GM03348 (cell line): ENCODE measurements around the gene PZP.

ENCODE experiments used
- DNase-seq: peaks from one replicate; pipeline ENCODE4 v3.0.0; 2012; ENCODE audit warnings: low spot score

PZP gene

DNA sequence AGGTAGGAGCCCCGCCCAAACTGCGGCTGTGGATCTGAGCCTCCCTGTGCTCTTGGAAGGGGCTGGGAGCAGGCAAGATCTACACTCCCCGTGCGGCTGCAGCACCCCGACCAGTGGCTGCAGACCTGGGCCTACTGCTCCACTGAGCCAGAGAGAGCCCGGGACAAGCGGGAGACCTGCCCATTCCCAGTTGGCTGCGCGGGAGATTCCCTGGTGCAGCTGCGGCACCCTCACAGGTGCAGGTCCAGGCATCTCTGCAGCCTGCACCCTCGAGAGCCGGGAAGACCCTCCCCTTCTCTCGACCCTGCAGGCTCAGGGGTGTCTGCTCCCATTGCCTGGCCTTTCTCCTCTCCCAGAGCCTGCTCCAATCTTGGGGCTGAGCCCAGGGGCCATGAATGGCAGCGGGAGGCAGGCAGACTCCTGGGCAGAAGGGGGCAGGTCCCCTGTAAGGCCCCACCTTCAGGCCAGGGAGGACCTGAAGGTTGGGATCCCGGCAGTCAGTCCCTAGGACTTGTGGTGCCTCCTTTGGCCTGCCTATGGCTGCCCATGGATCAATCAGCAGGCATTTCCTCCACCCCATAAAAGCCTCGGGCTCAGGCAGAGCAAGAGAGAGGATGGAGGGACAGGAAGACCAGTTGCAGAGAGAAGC lies 83.7 kb downstream of the PZP start:
- DNase-seq: no peak

DNA sequence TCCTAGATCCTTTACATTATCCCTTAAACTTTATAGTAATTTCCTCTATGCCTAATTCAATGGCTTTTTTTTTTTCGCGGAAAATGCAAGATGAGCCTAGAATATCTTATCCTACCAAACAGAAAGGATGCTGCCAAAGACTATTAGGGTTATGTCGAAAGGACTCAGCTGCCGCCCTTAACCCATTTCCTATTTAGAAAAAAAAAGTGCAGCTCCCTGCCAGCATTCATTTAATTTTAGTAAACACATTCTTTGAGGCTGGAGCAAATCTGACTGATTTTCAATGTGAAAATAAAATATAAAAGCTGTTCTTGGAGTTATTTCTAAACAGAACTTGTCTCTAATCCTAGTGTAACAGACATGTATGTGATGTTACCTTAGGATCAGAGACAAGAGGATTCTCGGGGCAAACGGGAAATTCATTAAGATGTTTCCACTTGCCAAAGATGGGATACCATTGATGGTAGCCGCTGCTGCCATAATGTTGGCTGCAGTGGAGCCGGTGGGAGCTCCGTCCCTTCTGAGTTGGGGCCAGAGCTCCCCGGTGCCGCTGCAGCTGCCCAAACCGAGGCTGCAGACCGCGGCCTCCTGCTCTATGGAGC lies 84.3 kb downstream of the PZP start:
- DNase-seq: no peak

DNA sequence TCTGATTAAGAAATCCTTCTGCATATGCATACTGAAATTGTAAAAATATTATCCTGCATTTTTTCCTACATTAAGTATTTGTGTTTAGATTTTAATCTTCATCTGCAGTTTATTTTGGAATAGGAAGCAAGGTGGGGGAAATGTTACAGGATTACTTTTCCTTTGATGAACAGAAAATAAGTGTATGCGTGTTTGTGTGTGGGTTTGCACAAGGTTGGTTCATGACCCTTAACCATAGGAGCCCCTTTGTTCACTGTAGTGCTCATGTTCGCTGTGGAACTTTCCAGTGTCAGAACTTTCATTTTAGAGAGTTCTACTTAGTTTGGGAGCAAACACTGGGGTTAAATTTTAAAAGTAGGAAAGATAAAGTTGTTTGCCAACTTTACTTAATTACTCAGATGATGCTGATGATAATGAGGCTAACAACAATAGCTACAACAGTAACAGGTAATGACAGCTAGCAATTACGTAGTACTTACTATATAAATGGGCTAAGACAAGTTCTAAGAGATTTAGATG lies 86.0 kb downstream of the PZP start:
- no peak for DNase-seq

DNA sequence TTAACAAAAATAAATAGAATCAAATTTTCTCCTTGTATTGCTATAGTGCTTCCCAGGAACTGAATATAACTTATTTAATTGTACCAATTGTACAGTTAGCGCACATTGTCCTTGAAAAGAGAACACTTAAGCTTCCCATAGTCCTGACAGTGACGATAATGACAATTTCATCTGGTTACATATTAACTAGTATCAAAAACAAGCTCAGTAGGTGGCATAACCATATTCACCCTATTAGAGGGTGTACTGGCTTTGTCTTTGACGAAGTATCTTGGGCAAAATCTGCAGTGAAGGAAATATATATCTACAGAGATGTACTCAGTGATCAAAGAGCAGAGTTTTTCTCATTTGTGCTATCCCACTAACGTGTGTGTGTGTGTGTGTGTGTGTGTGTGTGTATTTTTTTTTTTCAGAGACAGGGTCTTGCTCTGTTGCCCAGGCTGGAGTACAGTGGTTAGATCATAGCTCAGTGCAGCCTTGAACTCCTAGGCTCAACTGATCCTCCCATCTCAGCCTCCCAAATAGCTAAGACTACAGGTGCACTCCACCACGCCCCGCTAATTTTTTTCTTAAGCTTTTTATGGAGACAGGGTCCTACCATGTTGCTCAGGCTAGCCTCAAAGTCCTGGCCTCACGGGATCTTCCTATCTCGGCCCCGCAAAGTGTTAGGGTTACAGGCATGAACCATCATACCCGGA lies 87.6 kb downstream of the PZP start:
- DNase-seq: no peak

DNA sequence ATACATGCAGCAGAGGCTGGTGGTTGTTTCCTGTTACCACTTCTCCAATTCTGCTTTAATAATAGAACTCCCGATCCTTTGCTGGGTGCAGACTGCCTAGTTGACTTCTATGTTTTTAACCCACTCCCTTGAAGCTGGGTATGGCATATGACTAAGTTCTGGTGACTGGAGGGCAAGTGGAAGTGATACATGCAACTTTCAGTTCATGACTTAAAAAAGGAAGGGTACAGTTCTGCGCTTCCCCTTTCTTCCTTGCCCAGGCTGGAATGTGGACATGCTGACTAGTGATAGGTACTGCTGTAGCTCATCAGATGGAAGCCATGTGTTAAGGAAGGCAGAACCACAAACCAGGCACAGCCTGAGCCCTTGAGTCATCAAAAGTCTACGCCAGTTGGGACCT lies 90.0 kb downstream of the PZP start:
- DNase-seq: no peak

DNA sequence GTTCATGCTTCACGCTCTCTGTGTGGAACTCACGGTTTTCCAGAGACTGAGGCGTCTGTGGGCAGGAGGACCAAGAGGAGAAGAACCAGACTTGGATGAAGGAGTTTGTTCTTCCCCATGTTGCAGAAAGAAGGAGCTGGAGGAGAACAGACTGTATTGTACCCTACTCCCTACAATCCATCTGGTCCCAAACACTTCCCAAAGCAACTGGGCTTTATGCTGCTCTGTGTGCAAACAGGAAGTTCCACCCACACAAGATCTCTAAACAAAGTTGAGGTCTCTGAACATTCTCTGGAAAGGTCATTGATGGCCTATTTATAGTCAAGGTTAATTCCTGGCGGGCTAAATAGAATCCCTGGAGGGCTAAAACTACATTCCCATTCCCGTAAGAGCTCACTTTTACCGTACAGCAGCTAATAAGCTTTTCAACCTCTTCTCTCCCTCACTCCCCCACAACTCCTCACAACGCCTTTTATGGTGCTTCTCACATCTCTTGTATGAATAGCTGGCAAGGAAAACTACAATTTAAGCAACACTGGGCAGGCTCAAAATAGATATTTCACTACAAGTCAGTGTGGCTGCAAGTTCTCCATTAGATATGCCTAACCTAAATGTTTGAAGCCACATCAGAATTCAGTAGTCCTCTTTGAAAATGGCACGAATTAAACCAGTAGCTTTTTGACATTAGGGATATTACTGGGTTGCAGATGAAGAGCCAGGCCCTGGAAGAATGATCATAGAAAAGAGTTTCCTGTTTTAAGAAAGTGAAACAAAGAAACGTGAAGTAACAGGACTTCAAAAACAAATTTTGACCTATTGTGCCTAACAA lies 92.2 kb downstream of the PZP start, which contains the start of gene A2M:
Gene A2M (minus strand): TSS at position 189 of the 829 bp plus-strand sequence. CDS start 70 bp downstream, at position 119.
- DNase-seq: no peak

DNA sequence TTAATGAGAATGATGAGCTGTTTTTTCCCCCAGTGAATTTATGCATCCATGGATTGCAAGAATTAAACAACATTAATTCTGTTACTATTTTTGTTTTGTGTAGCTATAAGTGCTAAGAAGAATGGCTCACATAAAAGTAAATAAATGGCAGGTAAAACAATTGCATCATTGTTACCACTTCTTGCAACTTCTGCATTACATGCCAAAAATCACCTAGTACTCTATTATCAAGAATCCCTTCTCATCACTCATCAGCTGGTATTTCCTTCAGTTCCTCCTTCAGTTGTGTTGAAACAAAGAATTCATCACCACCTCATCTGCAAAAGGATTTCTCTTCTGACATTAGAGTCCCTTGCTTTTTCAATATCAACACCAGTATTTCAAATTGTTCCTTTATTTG lies 93.2 kb downstream of the PZP start:
- DNase-seq: no peak

DNA sequence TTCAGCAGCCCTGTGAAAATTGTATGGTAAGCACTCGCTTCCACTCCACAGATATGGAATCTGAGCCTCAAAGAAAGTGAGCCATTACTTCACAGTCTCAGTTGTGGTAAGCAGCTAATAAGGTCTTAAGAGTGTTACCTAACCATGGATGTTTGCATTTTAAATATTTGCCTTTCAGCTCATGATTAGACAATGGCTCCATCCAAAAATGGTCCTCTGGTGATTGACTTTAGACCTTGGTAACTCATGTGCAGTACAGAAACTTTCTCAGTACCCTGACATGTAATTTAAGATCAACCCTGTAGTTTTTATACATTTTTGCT lies 94.2 kb downstream of the PZP start:
- no peak for DNase-seq

DNA sequence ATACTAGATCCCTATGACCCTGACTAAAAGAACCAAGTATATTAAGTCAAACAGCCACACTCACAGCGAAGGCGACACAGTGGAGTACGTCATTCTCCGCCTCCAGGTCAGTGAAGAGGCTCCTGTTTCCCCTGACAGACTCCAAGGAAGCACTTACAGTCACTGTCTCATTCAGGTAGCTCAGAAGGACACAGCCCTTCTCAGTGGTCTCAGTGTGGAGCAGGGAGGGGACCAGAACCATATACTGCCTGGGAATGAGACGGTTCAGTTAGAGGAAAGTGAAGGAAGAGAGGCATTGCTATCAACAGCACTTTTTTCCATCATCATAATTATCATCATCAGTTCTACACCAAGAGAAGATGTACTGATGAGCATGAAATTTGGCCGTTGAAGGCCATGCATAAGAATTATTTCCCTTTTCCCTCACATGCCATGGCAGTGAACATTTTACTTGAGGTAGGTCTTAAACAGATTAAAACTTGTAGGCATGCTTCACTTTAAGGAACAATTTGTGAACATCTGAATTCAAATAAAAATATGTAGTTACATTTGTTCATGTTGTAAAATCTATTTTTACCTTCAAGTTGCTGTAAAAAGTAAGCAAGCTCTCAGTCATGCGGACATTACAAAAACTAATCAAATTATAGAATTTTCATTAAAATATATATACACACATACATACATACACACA lies 94.8 kb downstream of the PZP start:
- no peak for DNase-seq

DNA sequence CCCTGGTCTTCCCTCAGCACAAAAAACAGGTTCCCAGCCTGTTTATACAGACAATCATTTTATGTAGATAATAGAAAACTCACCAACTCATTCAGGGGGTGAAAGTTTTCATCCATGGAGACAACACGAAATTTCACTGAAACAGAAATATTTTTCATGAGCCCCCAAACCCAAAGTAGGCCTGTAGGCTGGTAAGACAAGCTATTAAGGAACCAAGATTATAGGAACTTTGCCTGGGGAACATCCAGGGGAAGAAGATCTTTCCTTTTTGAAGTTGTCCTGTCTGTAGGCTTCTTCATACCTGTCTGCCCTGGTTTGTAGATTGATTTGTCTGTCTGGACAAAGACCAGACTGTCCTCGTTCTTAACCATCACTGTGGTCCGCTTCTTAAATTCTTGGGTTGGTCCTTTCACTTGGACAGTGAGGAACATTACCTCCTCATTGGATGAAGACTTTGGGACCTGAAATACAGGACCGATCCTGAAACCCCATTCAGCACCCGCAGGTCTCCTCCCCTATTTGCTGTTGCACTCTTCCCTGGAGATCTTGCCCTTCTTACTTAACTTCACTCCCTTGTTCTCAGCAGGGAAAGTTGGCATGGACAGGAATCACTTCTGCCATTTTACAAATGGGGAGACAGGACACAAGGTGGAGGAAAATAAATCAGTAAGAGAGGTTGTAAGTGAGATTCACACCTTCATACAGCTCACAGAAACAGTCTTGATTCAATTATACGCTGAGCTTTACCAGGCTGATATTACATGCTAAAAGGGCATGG lies 95.9 kb downstream of the PZP start:
- no peak for DNase-seq

DNA sequence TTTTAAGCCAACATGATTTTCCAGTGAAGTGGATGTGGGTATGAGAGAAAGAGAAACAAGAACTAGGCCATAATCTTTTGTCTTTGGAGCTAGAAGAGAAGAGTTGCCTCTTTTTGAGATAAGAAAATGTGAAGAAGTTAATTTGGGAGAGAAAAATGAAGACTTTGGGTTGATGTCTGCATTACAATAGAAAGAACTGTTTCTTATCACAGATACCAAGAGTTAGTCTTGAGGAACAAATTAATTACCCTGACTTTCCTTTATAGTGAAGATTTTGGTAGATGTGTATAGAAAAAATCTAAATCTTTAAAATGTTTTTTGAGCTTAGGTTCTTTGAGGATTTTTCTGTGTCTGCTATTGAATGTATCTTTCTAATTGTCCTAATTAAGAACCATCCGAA lies 96.7 kb downstream of the PZP start:
- no peak for DNase-seq

DNA sequence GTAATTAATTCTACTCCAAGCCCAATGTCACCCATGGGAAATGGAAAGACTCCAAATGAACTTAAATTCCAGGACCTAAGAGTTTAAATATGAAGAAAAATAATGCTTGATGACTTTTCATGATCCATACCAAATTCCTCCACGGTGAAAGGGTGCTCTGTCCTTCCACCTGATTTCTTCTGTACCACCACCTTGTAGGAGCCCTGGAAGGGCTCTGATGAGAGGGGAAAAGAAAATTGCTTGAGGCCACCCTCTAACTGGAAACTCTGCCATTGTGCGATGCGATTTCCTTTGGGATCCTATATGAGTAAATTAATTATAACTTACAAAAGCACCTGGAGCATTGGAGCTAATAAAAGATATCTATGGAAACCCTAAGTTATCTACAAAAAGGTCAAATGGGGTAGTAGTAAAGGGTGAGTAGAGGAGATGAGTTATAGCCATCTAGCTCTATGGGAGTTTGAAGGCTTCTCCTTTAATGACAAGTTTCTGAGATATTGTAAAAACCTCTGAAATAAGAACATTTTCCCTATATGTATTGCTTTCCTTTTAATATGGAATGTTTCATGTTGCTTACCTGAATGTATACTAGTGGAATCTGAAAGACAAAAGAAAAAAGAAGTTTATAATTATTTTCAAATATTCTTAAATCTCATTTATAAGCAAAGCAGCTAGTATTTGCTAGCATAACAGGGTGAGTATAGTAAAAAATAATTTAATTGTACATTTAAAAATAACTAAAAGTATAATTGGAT lies 98.3 kb downstream of the PZP start:
- no peak for DNase-seq

DNA sequence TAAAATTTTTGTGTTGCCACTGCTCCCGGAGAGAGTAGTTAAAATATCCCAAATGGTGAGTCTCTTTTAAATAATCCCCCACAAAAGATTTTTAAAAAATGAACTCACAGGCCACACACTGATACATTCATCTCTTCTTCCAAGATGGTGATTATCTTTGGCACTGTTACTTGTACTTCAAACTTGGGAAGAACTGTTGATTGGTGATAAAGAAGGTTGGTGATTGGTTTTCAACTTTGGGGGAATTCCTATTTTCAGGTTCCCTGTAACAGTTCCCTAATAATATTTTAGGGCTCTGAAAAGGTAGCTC lies 99.0 kb downstream of the PZP start:
- no peak for DNase-seq

DNA sequence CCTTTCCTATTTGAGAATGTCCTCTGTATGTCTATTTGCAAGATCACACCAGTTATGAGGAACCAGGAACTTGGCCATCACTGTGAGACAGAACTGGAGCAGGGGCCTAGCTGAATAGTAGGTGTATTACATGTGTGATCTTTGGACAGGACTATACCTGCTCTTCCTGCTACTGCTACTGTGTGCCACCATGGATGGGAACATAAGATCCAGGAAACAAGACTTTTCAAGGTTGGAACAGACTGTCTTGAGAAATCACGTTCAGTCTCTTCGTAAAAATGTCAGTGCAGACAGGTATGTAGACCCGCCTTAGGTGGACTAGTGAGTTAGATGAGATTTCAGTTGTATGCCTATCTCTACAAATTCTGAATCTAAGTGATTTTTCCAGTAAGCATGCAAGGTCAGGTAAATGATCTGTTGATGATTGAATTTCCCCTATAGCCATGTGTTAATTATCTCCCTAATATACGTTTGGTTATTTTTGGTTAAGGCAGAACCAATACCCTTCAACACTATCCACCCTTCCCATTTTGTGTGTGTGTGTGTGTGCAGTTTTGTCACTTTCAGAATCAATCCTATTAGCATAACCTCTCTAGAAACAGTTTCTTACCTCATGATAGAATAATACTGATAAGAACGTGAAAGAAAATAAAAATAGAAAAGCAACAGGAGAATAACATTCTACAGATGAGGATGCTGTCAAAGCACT lies 99.5 kb downstream of the PZP start:
- DNase-seq: no peak

DNA sequence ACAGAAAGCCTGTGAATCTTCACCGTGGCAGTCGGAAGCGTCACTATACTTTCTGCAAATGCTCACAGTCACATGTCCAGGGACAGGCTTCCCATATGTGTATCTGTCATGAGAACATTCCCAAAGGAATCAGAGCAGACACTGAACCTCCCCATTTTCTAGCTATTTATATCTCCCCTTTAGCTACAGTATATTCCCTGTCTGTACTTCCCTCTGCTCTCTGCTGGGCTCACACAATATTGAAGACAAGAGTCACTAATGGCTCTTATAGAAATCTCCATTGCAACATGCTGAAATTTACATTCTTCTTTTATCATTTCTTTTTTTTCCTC lies 100.7 kb downstream of the PZP start:
- no peak for DNase-seq

DNA sequence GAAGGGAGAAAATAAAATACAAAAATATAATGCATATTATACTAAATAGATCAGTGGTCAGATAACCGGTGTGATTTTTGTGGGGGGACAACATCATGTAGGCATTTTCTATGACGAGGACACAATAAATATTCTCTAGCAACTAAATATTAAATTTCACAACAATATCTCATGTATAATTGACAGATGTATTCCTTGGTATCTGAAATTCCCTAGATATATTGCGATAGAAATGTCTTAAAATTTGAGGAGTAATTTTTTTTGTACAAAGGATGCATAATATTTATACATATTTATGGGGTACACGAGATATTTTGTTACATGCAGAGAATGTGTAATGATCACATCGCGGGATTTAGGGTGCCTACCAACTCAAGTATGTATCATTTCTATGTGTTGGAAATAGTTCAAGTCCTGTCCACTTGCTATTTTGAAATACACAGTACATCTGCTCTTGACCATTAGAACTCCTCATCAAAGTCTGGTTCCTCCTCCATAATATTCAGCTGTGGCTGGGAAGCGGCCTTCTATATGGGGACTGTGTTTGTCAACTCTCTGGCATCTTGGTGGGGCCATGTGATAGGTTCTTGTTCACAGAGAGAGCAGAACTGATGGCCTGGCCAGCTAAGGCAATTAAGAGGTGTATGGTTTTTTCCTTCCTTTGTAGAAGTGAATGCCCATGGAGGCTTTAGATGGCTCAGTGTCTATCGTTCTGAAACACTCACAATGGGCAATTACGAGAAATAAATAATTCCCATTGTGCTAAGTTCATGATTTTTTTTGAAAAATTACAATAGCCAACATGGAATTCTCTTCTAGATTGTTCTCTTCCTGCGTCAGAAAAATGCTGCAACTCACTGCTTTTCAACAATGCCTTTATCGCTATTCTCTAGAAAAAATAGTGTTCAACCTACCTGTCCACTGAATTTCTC lies 101.3 kb downstream of the PZP start:
- DNase-seq: no peak

DNA sequence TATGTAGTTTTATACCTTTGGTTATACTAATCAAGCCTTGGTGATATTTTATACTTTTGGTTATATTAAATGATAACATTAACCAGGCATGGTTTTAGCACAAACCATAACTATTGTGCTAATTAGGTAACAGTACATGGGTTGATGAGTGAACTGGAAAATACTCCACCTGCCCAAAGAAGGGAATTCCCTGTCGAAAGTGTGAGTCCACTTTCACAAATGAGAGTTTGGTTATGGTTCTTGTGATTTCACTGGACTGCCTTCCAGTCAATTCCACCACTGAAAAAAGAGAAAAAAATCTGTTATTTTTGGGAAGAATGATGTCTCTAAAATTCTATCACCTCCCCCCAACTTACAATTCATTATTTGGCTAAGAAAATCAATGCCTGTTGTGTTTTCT lies 102.1 kb downstream of the PZP start:
- DNase-seq: no peak

DNA sequence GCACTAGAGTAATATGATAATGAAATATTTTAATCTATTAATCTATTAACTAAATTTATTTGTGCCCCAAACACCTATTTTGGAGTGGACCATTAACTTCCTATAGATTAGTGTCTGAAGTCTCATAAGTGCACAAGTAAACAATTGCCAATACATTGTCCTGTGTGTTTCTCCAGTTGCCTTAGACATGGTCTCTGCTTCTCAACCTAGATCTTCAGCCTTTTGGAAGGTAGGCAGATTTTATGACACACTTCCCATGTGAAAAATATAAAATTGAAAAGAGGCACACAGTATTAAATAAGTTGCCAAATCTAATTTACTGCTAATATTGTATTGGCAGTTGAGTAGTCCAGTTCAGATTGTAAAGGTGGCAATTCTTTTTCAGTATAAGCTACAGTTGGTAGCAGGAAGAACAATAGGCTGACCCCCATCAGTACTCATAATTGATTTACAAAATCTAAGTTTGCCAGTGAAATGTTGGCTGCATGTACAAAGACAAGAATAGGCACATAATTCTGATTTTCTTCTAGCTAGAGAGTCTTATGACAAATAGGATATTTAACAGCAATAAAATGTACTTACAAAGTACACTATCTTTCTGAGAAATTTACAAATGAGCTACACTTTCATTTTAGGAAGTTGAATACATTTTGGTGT lies 103.3 kb downstream of the PZP start:
- DNase-seq: no peak
